Retinal pigment epithelial cell (primary cell): ENCODE data around the gene IL16.
A peak's percentile ranks its signal among the peaks of the same experiment; 100 is the strongest.

ENCODE experiments used
- DNase-seq: peaks from one replicate; pipeline ENCODE4 v3.0.0-alpha.2; 2010; ENCODE audit warnings: low read depth
- H3K4me3 ChIP-seq: 2 replicates; pipeline ENCODE4 v1.5.1; 2011; ENCODE audit warnings: mild to moderate bottlenecking, low read length, control low read depth, moderate library complexity
- TF ChIP-seq, protein P1 (sequence below): conservative IDR thresholded peaks from 2 replicates; pipeline ENCODE4 v1.5.1; 2011; ENCODE audit warnings: low read depth, low read length, control low read depth, inconsistent platforms

IL16 gene

GRCh38 chr15:81334768-81335435 is 138.2 kb downstream of the IL16 start:
- TF ChIP-seq, protein P1, sequence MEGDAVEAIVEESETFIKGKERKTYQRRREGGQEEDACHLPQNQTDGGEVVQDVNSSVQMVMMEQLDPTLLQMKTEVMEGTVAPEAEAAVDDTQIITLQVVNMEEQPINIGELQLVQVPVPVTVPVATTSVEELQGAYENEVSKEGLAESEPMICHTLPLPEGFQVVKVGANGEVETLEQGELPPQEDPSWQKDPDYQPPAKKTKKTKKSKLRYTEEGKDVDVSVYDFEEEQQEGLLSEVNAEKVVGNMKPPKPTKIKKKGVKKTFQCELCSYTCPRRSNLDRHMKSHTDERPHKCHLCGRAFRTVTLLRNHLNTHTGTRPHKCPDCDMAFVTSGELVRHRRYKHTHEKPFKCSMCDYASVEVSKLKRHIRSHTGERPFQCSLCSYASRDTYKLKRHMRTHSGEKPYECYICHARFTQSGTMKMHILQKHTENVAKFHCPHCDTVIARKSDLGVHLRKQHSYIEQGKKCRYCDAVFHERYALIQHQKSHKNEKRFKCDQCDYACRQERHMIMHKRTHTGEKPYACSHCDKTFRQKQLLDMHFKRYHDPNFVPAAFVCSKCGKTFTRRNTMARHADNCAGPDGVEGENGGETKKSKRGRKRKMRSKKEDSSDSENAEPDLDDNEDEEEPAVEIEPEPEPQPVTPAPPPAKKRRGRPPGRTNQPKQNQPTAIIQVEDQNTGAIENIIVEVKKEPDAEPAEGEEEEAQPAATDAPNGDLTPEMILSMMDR, result no peak
- H3K4me3 ChIP-seq, result no peak overlapping the region
- no peak for DNase-seq

DNA sequence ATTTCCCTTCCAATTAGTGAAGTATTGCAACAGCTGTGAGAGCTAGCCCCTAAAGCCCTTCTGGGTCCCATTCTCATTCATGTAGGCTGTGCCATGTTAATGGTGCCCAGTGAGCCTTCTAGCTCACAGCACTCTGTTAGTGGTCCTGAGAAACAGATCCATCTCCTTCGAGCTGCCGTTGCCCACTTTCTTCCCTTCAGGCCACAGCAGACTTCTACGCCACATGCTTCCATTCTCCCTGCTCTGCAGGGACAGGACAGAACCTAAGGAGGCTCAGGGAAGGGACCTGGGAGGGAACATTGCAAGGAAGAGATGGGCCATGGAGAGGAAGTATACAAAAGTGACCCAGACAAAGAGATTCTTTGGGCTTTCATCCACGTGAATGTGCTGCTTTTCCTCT is 139.0 kb downstream of the IL16 start:
- no peak for DNase-seq
- H3K4me3 ChIP-seq, result no peak overlapping the region
- TF ChIP-seq, protein P1, result no peak

GRCh38 chr15:81336568-81336967 is 139.9 kb downstream of the IL16 start:
- no peak for DNase-seq
- TF ChIP-seq, protein P1, result peak; percentile 46

DNA sequence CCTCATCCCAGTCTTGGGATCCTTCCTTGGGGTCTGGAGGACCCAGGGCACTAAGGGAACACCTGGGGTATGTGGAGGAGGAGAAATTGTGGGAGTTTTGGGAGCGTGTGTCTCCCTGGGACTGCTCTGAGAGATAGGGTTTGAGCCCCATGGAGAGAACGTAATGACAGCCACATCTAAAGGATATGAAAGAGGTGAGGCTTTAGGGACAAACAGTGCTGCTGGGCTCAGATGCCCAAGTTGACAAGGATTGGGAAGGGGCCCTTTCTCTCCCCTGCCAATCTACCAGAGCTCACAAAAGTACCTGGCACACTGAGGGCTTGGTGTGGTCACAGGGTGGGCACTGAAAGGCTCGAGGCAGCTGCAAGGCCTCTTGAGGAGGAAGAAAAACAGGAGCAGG is 140.6 kb downstream of the IL16 start:
- TF ChIP-seq, protein P1, result no peak
- DNase-seq, result no peak
- no peak overlapping the region for H3K4me3 ChIP-seq

More at GRCh38 chr15:81336568-81336967, 139.9 kb downstream of the IL16 start:
- H3K4me3 ChIP-seq, result no peak overlapping the region

GRCh38 chr15:81337713-81338157 is 141.1 kb downstream of the IL16 start:
- TF ChIP-seq, protein P1, result no peak
- no peak overlapping the region for H3K4me3 ChIP-seq
- no peak for DNase-seq

DNA sequence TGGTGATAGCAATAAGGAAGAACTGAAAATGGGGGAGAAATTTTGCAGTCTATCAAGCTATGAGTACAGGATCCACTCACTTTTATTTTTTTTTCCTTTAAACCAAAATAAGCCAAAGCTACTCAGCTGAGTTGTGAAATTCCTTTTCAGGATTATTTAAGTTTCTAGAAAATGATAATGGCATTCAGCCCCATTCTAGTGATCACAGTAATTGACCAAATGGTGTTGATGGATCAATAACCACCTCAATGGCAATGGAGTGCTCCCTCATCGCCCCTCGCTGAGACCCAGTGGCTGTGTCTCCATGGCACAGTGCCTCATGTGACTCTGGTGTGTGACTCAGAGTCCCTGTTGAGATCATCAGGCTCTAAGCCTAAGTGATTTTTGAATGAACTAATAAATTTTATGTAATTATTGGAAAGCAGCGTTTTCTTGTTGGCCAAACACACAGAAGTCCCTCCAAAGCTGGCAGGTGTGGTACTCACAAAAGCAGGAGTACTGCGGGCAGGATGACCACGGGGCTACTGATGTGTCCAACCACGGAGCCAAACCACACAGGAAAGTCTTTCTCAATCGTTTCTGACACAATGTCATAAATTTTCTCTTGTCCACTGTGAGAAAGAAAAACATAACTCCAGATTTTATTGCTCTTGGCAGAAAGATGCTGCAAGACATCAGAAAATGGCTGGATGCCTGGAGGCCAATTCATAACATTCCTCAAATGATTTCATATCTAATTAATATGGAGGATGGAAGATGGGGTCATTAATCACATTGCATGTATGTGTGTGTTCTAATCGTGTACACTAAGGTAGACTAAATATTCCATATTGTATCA is 141.7 kb downstream of the IL16 start:
- no peak overlapping the region for H3K4me3 ChIP-seq
- TF ChIP-seq, protein P1, result no peak
- peak; percentile 21 for DNase-seq
